ENCODE data around the gene PYROXD2. TPM values are rescaled to one million over a fixed set of nuclear protein-coding genes. Genes with fewer than 3 reads are reported as not detected.

Gene PYROXD2
- 10 to 100 TPM in 1 of 4 donors, 1 to 10 TPM in 3; 4.2 to 18.5 (median 7.4) TPM for total RNA-seq

GRCh38 chr10:98414932-98415730 lies at the start of gene PYROXD2:
PYROXD2 (minus strand) TSS chr10:98415182; CDS start chr10:98415135, 47 bp downstream.
- TF ChIP-seq POLR2A (IDR thresholded peaks at IDR 0.05) (peak; percentile 58 to 68), EP300 (IDR thresholded peaks at IDR 0.05) (no peak), POLR2AphosphoS5 (IDR thresholded peaks at IDR 0.05) (peak; percentile 93)
- peak; percentile 98 for ATAC-seq
- WGBS, 2 donors (ENCODE audit: low coverage in 1 of 2), result 13 to 60% methylated on average over 1 to 4 of the region's 25 CpGs

GRCh38 chr10:98463976-98464754 lies 49.2 kb upstream of the PYROXD2 start:
- Histone ChIP-seq H3K4me3 (no peak overlapping the region), H3K27ac (no peak overlapping the region), H3K9me3 (no peaks in the 10 kb centered on the region), H3K27me3 (no peaks in the 10 kb centered on the region), H3K36me3 (peaks cover 0 to 4% of the 10 kb centered on the region in 2 donors), H3K4me1 (peaks cover 0 to 29% (median 3%) of the 10 kb centered on the region in 3 donors)
- TF ChIP-seq POLR2A (IDR thresholded peaks at IDR 0.05) (no peak), CTCF (IDR thresholded peaks at IDR 0.05) (no peak), POLR2AphosphoS5 (IDR thresholded peaks at IDR 0.05) (no peak), EP300 (IDR thresholded peaks at IDR 0.05) (no peak)
- WGBS, 2 donors (ENCODE audit: low coverage in 1 of 2), result 74 to 78% methylated on average over 6 to 7 of the region's 8 CpGs
- no peak for ATAC-seq

More at GRCh38 chr10:98414932-98415730, at the start of gene PYROXD2:
- Histone ChIP-seq H3K36me3 (peaks cover 0 to 47% of the 10 kb centered on the region in 2 donors), H3K9me3 (no peaks in the 10 kb centered on the region), H3K27me3 (no peaks in the 10 kb centered on the region), H3K27ac (peak within 1 kb of the TSS; percentile 34 to 89 (median 86)), H3K4me3 (peak within 1 kb of the TSS; percentile 46 to 68), H3K4me1 (peaks cover 0 to 57% (median 11%) of the 10 kb centered on the region in 3 donors)

- no peak overlapping the region for H3K27ac ChIP-seq
- no peak for TF ChIP-seq POLR2AphosphoS5 (IDR thresholded peaks at IDR 0.05)
- no peak for ATAC-seq
Measured at GRCh38 chr10:98463016-98463415, 48.0 kb upstream of the PYROXD2 start.

GRCh38 chr10:98461500-98461842 lies 46.5 kb upstream of the PYROXD2 start:
- no peak for TF ChIP-seq POLR2A (IDR thresholded peaks at IDR 0.05)
- no peak for TF ChIP-seq EP300 (IDR thresholded peaks at IDR 0.05)
- TF ChIP-seq CTCF (IDR thresholded peaks at IDR 0.05), result no peak
- TF ChIP-seq POLR2AphosphoS5 (IDR thresholded peaks at IDR 0.05), result no peak
- Histone ChIP-seq H3K4me3 (no peak overlapping the region), H3K27ac (peak overlapping the region in 3 of 4 donors; percentile 40 to 61 (median 61)), H3K27me3 (no peaks in the 10 kb centered on the region), H3K9me3 (no peaks in the 10 kb centered on the region), H3K4me1 (peaks cover 0 to 12% (median 3%) of the 10 kb centered on the region in 3 donors), H3K36me3 (peaks cover 0 to 16% of the 10 kb centered on the region in 2 donors)
- ATAC-seq, result no peak
- 78 to 83% methylated on average over 3 of the region's 3 CpGs for WGBS, 2 donors (ENCODE audit: low coverage in 1 of 2)

More at GRCh38 chr10:98463016-98463415, 48.0 kb upstream of the PYROXD2 start:
- no peak overlapping the region for H3K4me3 ChIP-seq
- no peaks in the 10 kb centered on the region for H3K9me3 ChIP-seq
- WGBS, 2 donors (ENCODE audit: low coverage in 1 of 2), result 96 to 98% methylated on average over 6 of the region's 6 CpGs
- H3K36me3 ChIP-seq, result peaks cover 0 to 15% of the 10 kb centered on the region in 2 donors
- no peaks in the 10 kb centered on the region for H3K27me3 ChIP-seq
- peaks cover 0 to 21% (median 3%) of the 10 kb centered on the region in 3 donors for H3K4me1 ChIP-seq

- Histone ChIP-seq H3K9me3 (no peaks in the 10 kb centered on the region), H3K4me3 (no peak overlapping the region), H3K27ac (peak overlapping the region in 3 of 4 donors; percentile 40 to 61 (median 61)), H3K36me3 (peaks cover 0 to 16% of the 10 kb centered on the region in 2 donors), H3K27me3 (no peaks in the 10 kb centered on the region), H3K4me1 (peaks cover 0 to 12% (median 3%) of the 10 kb centered on the region in 3 donors)
- 62 to 76% methylated on average over 2 to 3 of the region's 3 CpGs for WGBS, 2 donors (ENCODE audit: low coverage in 1 of 2)
- peak; percentile 96 for TF ChIP-seq POLR2AphosphoS5 (IDR thresholded peaks at IDR 0.05)
- TF ChIP-seq CTCF (IDR thresholded peaks at IDR 0.05), result no peak
- peak; percentile 92 for ATAC-seq
Measured at GRCh38 chr10:98460837-98461499, 46.0 kb upstream of the PYROXD2 start.
